GM23338 (cell line): ENCODE measurements around the gene DLGAP4. TPM values are rescaled to one million over a fixed set of nuclear protein-coding genes. Genes with fewer than 3 reads are reported as not detected.

Experiments used
- ATAC-seq: fragments of 200-7000 bp; cut with Tn5 transposase; 3 replicates; pipeline ENCODE4 v1.9.1; 2020
- DNase-seq: peaks from one replicate; pipeline ENCODE4 v3.0.0-alpha.2; 2015; ENCODE audit warnings: low spot score
- H2AFZ ChIP-seq: fragments of 200-600 bp; sonication (generic); 2 replicates; pipeline ENCODE4 v1.8.0; 2016; ENCODE audit warnings: antibody characterized with exemption, mild to moderate bottlenecking, moderate library complexity
- H3F3A ChIP-seq: fragments of 200-600 bp; sonication (generic); replicated peaks from 2 replicates; pipeline ENCODE4 v1.8.0; 2017; ENCODE audit warnings: antibody characterized with exemption, mixed run types, low read depth
- H3K27ac ChIP-seq: fragments of 200-600 bp; sonication (generic); 2 replicates; pipeline ENCODE4 v1.6.1; 2016; ENCODE audit warnings: low read depth
- H3K27me3 ChIP-seq: fragments of 200-600 bp; sonication (generic); 2 replicates; pipeline ENCODE4 v1.8.0; 2016; ENCODE audit warnings: mild to moderate bottlenecking, mixed run types, moderate library complexity; ENCODE audit not compliant: insufficient read depth
- H3K36me3 ChIP-seq: fragments of 200-600 bp; sonication (generic); 2 replicates; pipeline ENCODE4 v1.8.0; 2016; ENCODE audit warnings: mild to moderate bottlenecking; ENCODE audit not compliant: insufficient read depth
- H3K4me1 ChIP-seq: fragments of 200-600 bp; sonication (generic); 2 replicates; pipeline ENCODE4 v1.8.0; 2016; ENCODE audit warnings: mild to moderate bottlenecking, moderate library complexity; ENCODE audit not compliant: insufficient read depth
- H3K4me2 ChIP-seq: fragments of 200-600 bp; sonication (generic); 2 replicates; pipeline ENCODE4 v1.7.1; 2017; ENCODE audit warnings: mixed run types
- H3K4me3 ChIP-seq: fragments of 200-600 bp; sonication (generic); 2 replicates; pipeline ENCODE4 v1.6.1; 2016; ENCODE audit warnings: mixed run types
- H3K79me2 ChIP-seq: fragments of 200-600 bp; sonication (generic); replicated peaks from 2 replicates; pipeline ENCODE4 v1.8.0; 2017; ENCODE audit warnings: mild to moderate bottlenecking; ENCODE audit not compliant: insufficient read depth
- H3K9me2 ChIP-seq: fragments of 200-600 bp; sonication (generic); 2 replicates; pipeline ENCODE4 v1.8.0; 2017; ENCODE audit not compliant: insufficient read depth
- H4K20me1 ChIP-seq: fragments of 200-600 bp; sonication (generic); replicated peaks from 2 replicates; pipeline ENCODE4 v1.8.0; 2017; ENCODE audit warnings: mild to moderate bottlenecking; ENCODE audit not compliant: insufficient read depth
- H3K27ac Mint-ChIP-seq: 2 replicates; pipeline ENCODE4 v1.8.0; 2020; ENCODE audit warnings: inconsistent platforms, mild to moderate bottlenecking, moderate library complexity, mixed read lengths
- H3K27me3 Mint-ChIP-seq: 3 replicates; pipeline ENCODE4 v1.8.0; 2022; ENCODE audit warnings: low read depth, mild to moderate bottlenecking, moderate library complexity, mixed read lengths, inconsistent platforms; ENCODE audit not compliant: insufficient read depth, poor library complexity
- H3K36me3 Mint-ChIP-seq: 3 replicates; pipeline ENCODE4 v1.8.0; 2021; ENCODE audit warnings: low read depth, mild to moderate bottlenecking, inconsistent platforms, moderate library complexity, mixed read lengths
- H3K4me1 Mint-ChIP-seq: 3 replicates; pipeline ENCODE4 v1.8.0; 2020; ENCODE audit warnings: mild to moderate bottlenecking, inconsistent platforms, mixed read lengths
- H3K4me3 Mint-ChIP-seq: 3 replicates; pipeline ENCODE4 v1.8.0; 2021; ENCODE audit warnings: moderate library complexity, mild to moderate bottlenecking, inconsistent platforms, mixed read lengths
- H3K9me3 Mint-ChIP-seq: 3 replicates; pipeline ENCODE4 v1.8.0; 2020; ENCODE audit warnings: moderate library complexity, mild to moderate bottlenecking, inconsistent platforms, mixed read lengths
- CREB1 ChIP-seq: fragments of 250-450 bp; sonication (Bioruptor Pico); IDR thresholded peaks from 2 replicates; pipeline ENCODE4 v1.5.0; 2020; ENCODE audit warnings: low read depth, mild to moderate bottlenecking, moderate library complexity
- EZH2 ChIP-seq: fragments of 200-600 bp; sonication (generic); IDR thresholded peaks from one replicate; pipeline ENCODE4 v1.8.0; 2017; ENCODE audit warnings: antibody characterized with exemption, mild to moderate bottlenecking, low read depth; ENCODE audit not compliant: unreplicated experiment
- EZH2phosphoT487 ChIP-seq: fragments of 200-600 bp; sonication (generic); IDR thresholded peaks from one replicate; pipeline ENCODE4 v1.8.1; 2018; ENCODE audit warnings: antibody characterized with exemption; ENCODE audit not compliant: unreplicated experiment
- JUNB ChIP-seq: IDR thresholded peaks from one replicate; pipeline ENCODE4 v1.6.1; 2016; ENCODE audit warnings: antibody characterized with exemption; ENCODE audit not compliant: unreplicated experiment
- NANOG ChIP-seq: IDR thresholded peaks from 2 replicates; pipeline ENCODE4 v1.6.1; 2016; ENCODE audit warnings: antibody characterized with exemption, borderline replicate concordance
- POLR2AphosphoS5 ChIP-seq: IDR thresholded peaks from 2 replicates; pipeline ENCODE4 v1.6.1; 2016; ENCODE audit warnings: antibody characterized with exemption, low read depth
- REST ChIP-seq: IDR thresholded peaks from one replicate; pipeline ENCODE4 v1.6.1; 2018; ENCODE audit warnings: antibody characterized with exemption; ENCODE audit not compliant: unreplicated experiment
- STAT1 ChIP-seq: IDR thresholded peaks from one replicate; pipeline ENCODE4 v1.6.1; 2016; ENCODE audit warnings: antibody characterized with exemption; ENCODE audit not compliant: unreplicated experiment
- ZNF331 ChIP-seq: fragments of 250-450 bp; sonication (Bioruptor Pico); IDR thresholded peaks from 2 replicates; pipeline ENCODE4 v1.5.0; 2020; ENCODE audit warnings: low read depth, mild to moderate bottlenecking, moderate library complexity
- ZNF462 ChIP-seq: fragments of 250-450 bp; sonication (Bioruptor Pico); IDR thresholded peaks from 2 replicates; pipeline ENCODE4 v1.5.0; 2020; ENCODE audit warnings: mild to moderate bottlenecking, moderate library complexity
- polyA plus RNA-seq: library from polyadenylated mRNA; unstranded; fragments of >200 nt; fragmentation: Nextera tagmentation; extraction: Ambion mirVana; gene quantifications from 2 replicates; pipeline ENCODE4 v1.2.1, GENCODE V29; 2016
- total RNA-seq: library from RNA; depleted of rRNA; stranded (reverse); fragments of >200 nt; shearing (Covaris generic); gene quantifications from 2 replicates; pipeline ENCODE4 v1.2.3, GENCODE V29; 2014

Gene DLGAP4
- total and polyA plus RNA-seq, 2 experiments from 2014 or later = 46.1 to 52.2 TPM

GRCh38 chr20:36482044-36482473, 175.9 kb downstream of the DLGAP4 start (continued):
- TF ChIP-seq REST (no peak), EZH2 (no peak), NANOG (no peak), CREB1 (CRISPR knock-in tag) (no peak), STAT1 (no peak), JUNB (no peak), ZNF331 (CRISPR knock-in tag) (no peak), EZH2phosphoT487 (no peak), POLR2AphosphoS5 (no peak)

- no peaks in the 10 kb centered on the region for H3K27me3 ChIP-seq
- Mint-ChIP-seq H3K4me1 (peaks cover 3% of the 10 kb centered on the region; the same call in 2 of the 3 replicates), H3K36me3 (no peaks in the 10 kb centered on the region; the same call in 1 of the 3 replicates), H3K27ac (no peak overlapping the region; the same call in 1 of the 2 replicates), H3K27me3 (peaks cover 7% of the 10 kb centered on the region), H3K9me3 (no peaks in the 10 kb centered on the region; the same call in 2 of the 3 replicates), H3K4me3 (no peak overlapping the region)
- no peaks in the 10 kb centered on the region for H3K36me3 ChIP-seq
- DNase-seq (no peak), ATAC-seq (no peak)
- H4K20me1 ChIP-seq = peaks cover 41% of the 10 kb centered on the region
- no peaks in the 10 kb centered on the region; the same call in 1 of the 2 replicates for H3K4me1 ChIP-seq
- no peaks in the 10 kb centered on the region for H3K9me2 ChIP-seq
- no peak overlapping the region for H3K4me2 ChIP-seq
- TF ChIP-seq EZH2 = no peak
- no peak for TF ChIP-seq POLR2AphosphoS5
- TF ChIP-seq ZNF331 (CRISPR knock-in tag) = no peak
- no peak for TF ChIP-seq ZNF462 (CRISPR knock-in tag)
- H2AFZ ChIP-seq = no peak overlapping the region
- no peak overlapping the region for H3K4me3 ChIP-seq
- no peak overlapping the region for H3K27ac ChIP-seq
- H3F3A ChIP-seq = no peaks in the 10 kb centered on the region
- peaks cover 42% of the 10 kb centered on the region for H3K79me2 ChIP-seq
Measured at GRCh38 chr20:36483209-36483918, 177.2 kb downstream of the DLGAP4 start.
